ENCODE results near the gene COMMD1. TPM values are rescaled to one million over a fixed set of nuclear protein-coding genes. Genes with fewer than 3 reads are reported as not detected.
A peak's percentile ranks its signal among the peaks of the same experiment; 100 is the strongest.
"Not testable (repeated sequence)": the region's sequence is repeated elsewhere in the genome, so short reads cannot be mapped to it uniquely, and the experiment has no call there.

The COMMD1 gene
- polyA plus RNA-seq, 3 donors = 72.8 to 78.9 (median 77.9) TPM

- DNase-seq (ENCODE audit: extremely low read depth in 1 of 11, low read depth in 9 of 11, low spot score in 4 of 11) = no peak
Measured at GRCh38 chr2:61906186-61906470, 654 bp downstream of the COMMD1 start.

- no peak for DNase-seq (ENCODE audit: extremely low read depth in 1 of 11, low read depth in 9 of 11, low spot score in 4 of 11)
Measured at GRCh38 chr2:61909116-61909515, 3.6 kb downstream of the COMMD1 start.

- DNase-seq (ENCODE audit: extremely low read depth in 1 of 11, low read depth in 9 of 11, low spot score in 4 of 11) = no peak
Measured at GRCh38 chr2:61910603-61911002, 5.1 kb downstream of the COMMD1 start.

GRCh38 chr2:61911510-61911909 lies 6.0 kb downstream of the COMMD1 start:
- DNase-seq (ENCODE audit: extremely low read depth in 1 of 11, low read depth in 9 of 11, low spot score in 4 of 11) = no peak

- DNase-seq (ENCODE audit: extremely low read depth in 1 of 11, low read depth in 9 of 11, low spot score in 4 of 11) = not testable (repeated sequence)
Measured at GRCh38 chr2:61914794-61915193, 9.3 kb downstream of the COMMD1 start.

GRCh38 chr2:61920548-61920947 lies 15.1 kb downstream of the COMMD1 start:
- no peak for DNase-seq (ENCODE audit: extremely low read depth in 1 of 11, low read depth in 9 of 11, low spot score in 4 of 11)

GRCh38 chr2:61922714-61923113 lies 17.2 kb downstream of the COMMD1 start:
- no peak for DNase-seq (ENCODE audit: extremely low read depth in 1 of 11, low read depth in 9 of 11, low spot score in 4 of 11)

GRCh38 chr2:61924895-61925663 lies 19.6 kb downstream of the COMMD1 start:
- no peak for DNase-seq (ENCODE audit: extremely low read depth in 1 of 11, low read depth in 9 of 11, low spot score in 4 of 11)

GRCh38 chr2:61926531-61927477 lies 21.3 kb downstream of the COMMD1 start:
- DNase-seq (ENCODE audit: extremely low read depth in 1 of 11, low read depth in 9 of 11, low spot score in 4 of 11) = no peak

- no peak for DNase-seq (ENCODE audit: extremely low read depth in 1 of 11, low read depth in 9 of 11, low spot score in 4 of 11)
Measured at GRCh38 chr2:61928826-61929461, 23.5 kb downstream of the COMMD1 start.

- DNase-seq (ENCODE audit: extremely low read depth in 1 of 11, low read depth in 9 of 11, low spot score in 4 of 11) = no peak
Measured at GRCh38 chr2:61937098-61937497, 31.6 kb downstream of the COMMD1 start.

- DNase-seq (ENCODE audit: extremely low read depth in 1 of 11, low read depth in 9 of 11, low spot score in 4 of 11) = no peak
Measured at GRCh38 chr2:61937886-61938285, 32.4 kb downstream of the COMMD1 start.

GRCh38 chr2:61938511-61938910 lies 33.0 kb downstream of the COMMD1 start:
- DNase-seq (ENCODE audit: extremely low read depth in 1 of 11, low read depth in 9 of 11, low spot score in 4 of 11) = no peak

GRCh38 chr2:61943251-61943650 lies 37.8 kb downstream of the COMMD1 start:
- DNase-seq (ENCODE audit: extremely low read depth in 1 of 11, low read depth in 9 of 11, low spot score in 4 of 11) = no peak

GRCh38 chr2:61946666-61947065 lies 41.2 kb downstream of the COMMD1 start:
- no peak for DNase-seq (ENCODE audit: extremely low read depth in 1 of 11, low read depth in 9 of 11, low spot score in 4 of 11)

- DNase-seq (ENCODE audit: extremely low read depth in 1 of 11, low read depth in 9 of 11, low spot score in 4 of 11) = no peak
Measured at GRCh38 chr2:61948661-61949457, 43.4 kb downstream of the COMMD1 start.

- DNase-seq (ENCODE audit: extremely low read depth in 1 of 11, low read depth in 9 of 11, low spot score in 4 of 11) = no peak
Measured at GRCh38 chr2:61949458-61949713, 43.9 kb downstream of the COMMD1 start.

- DNase-seq (ENCODE audit: extremely low read depth in 1 of 11, low read depth in 9 of 11, low spot score in 4 of 11) = peak; percentile 33 to 61 (median 38)
Measured at GRCh38 chr2:61949714-61950560, 44.5 kb downstream of the COMMD1 start.

Measured in renal cortex interstitium (tissue), 11 donors.